HG02840 (cell line): ENCODE data around the gene FGF1.
"Not testable (repeated sequence)": the region's sequence is repeated elsewhere in the genome, so short reads cannot be mapped to it uniquely, and the experiment has no call there.

Source experiments
- ATAC-seq: cut with Tn5 transposase; IDR thresholded peaks from one replicate; pipeline ENCODE4 v1.9.1; 2021; ENCODE audit warnings: mild to moderate bottlenecking, moderate library complexity, moderate number of reproducible peaks; ENCODE audit not compliant: unreplicated experiment, low FRiP score

FGF1 gene

GRCh38 chr5:142648108-142648507 is 37.8 kb downstream of the FGF1 start:
- not testable (repeated sequence) for ATAC-seq

GRCh38 chr5:142645456-142645855 is 40.4 kb downstream of the FGF1 start:
- ATAC-seq = no peak

GRCh38 chr5:142644640-142645361 is 41.1 kb downstream of the FGF1 start:
- no peak for ATAC-seq

GRCh38 chr5:142644127-142644526 is 41.8 kb downstream of the FGF1 start:
- no peak for ATAC-seq

- no peak for ATAC-seq
Observed at GRCh38 chr5:142643634-142644033, 42.3 kb downstream of the FGF1 start.

- ATAC-seq = no peak
Observed at GRCh38 chr5:142642427-142642826, 43.5 kb downstream of the FGF1 start.

- no peak for ATAC-seq
Observed at GRCh38 chr5:142641711-142642110, 44.2 kb downstream of the FGF1 start.

- no peak for ATAC-seq
Observed at GRCh38 chr5:142640316-142641005, 45.4 kb downstream of the FGF1 start.

GRCh38 chr5:142639455-142639854 is 46.4 kb downstream of the FGF1 start:
- ATAC-seq = no peak

GRCh38 chr5:142637871-142638270 is 48.0 kb downstream of the FGF1 start:
- no peak for ATAC-seq

- ATAC-seq = no peak
Observed at GRCh38 chr5:142636698-142637324, 49.1 kb downstream of the FGF1 start.

GRCh38 chr5:142636093-142636492 is 49.8 kb downstream of the FGF1 start:
- ATAC-seq = no peak

- no peak for ATAC-seq
Observed at GRCh38 chr5:142634216-142635011, 51.5 kb downstream of the FGF1 start.

- no peak for ATAC-seq
Observed at GRCh38 chr5:142630927-142631539, 54.9 kb downstream of the FGF1 start.

GRCh38 chr5:142627383-142628217 is 58.3 kb downstream of the FGF1 start:
- no peak for ATAC-seq

GRCh38 chr5:142626786-142627185 is 59.1 kb downstream of the FGF1 start:
- no peak for ATAC-seq

- ATAC-seq = no peak
Observed at GRCh38 chr5:142626099-142626498, 59.8 kb downstream of the FGF1 start.

- ATAC-seq = no peak
Observed at GRCh38 chr5:142621227-142621626, 64.7 kb downstream of the FGF1 start.

GRCh38 chr5:142619815-142620214 is 66.1 kb downstream of the FGF1 start:
- no peak for ATAC-seq

GRCh38 chr5:142618130-142618523 is 67.8 kb downstream of the FGF1 start:
- ATAC-seq = no peak
